Prostate gland (tissue), 2 donors: ENCODE results near the gene PTK7. TPM values are rescaled to one million over a fixed set of nuclear protein-coding genes. Genes with fewer than 3 reads are reported as not detected.
"Not testable (repeated sequence)": the region's sequence is repeated elsewhere in the genome, so short reads cannot be mapped to it uniquely, and the experiment has no call there.

Experiments
- DNase-seq: peaks from one replicate; pipeline ENCODE4 v3.0.0-alpha.2; 2019; ENCODE audit warnings: low spot score
- H3K27ac ChIP-seq, 2 donors: fragments of 200-600 bp; sonication (generic); 2 replicates each; pipeline ENCODE4 v1.5.1; 2017 to 2019
- H3K27me3 ChIP-seq: fragments of 200-600 bp; sonication (generic); replicated peaks from 2 replicates; pipeline ENCODE4 v1.5.1; 2019; ENCODE audit not compliant: insufficient read depth
- H3K36me3 ChIP-seq, 2 donors: fragments of 200-600 bp; sonication (generic); 1 replicate in 1 of 2; 2 replicates in 1 of 2; pipeline versions ENCODE4 v1.5.1 to v1.8.1; 2017 to 2019
- H3K4me1 ChIP-seq: fragments of 200-600 bp; sonication (generic); replicated peaks from 2 replicates; pipeline ENCODE4 v1.5.1; 2019
- H3K4me3 ChIP-seq, 2 donors: fragments of 200-600 bp; sonication (generic); 2 replicates each; pipeline ENCODE4 v1.5.1; 2017 to 2019
- H3K9me3 ChIP-seq: fragments of 200-600 bp; sonication (generic); 2 replicates; pipeline ENCODE4 v1.5.1; 2017
- POLR2A ChIP-seq: fragments of 450-650 bp; IDR thresholded peaks from one replicate; pipeline ENCODE4 v1.6.1; 2016; ENCODE audit warnings: antibody characterized with exemption, mild to moderate bottlenecking
- POLR2AphosphoS5 ChIP-seq: sonication (generic); formaldehyde crosslinking; IDR thresholded peaks from one replicate; pipeline ENCODE4 v1.6.1; 2017; ENCODE audit warnings: antibody characterized with exemption
- WGBS: methylation state at CpG from one replicate; pipeline ENCODE4 v1.1.5; 2018; 5-methylcytosine and 5-hydroxymethylcytosine counted together
- intact Hi-C: fragments of 100-400 bp; cut with DNase I; formaldehyde crosslinking; loops from one replicate; pipeline ENCODE4 v1.14.2; 2022
- total RNA-seq, 2 donors: library from RNA; depleted of rRNA; stranded (reverse); fragments of >200 nt; gene quantifications; one replicate each; pipeline ENCODE4 v1.1.0, GENCODE V29; 2016
- TF ChIP-seq, protein P1 (sequence below), 4 experiments: fragments of 200-600 bp in 2 of 4; fragments of 450-650 bp in 2 of 4; sonication (generic) in 2 of 4; IDR thresholded peaks; 1 replicate in 3 of 4; 2 replicates in 1 of 4; pipeline ENCODE4 v1.5.1; 2016 to 2019; ENCODE audit warnings: antibody characterized with exemption in 4 of 4, mild to moderate bottlenecking in 2 of 4, moderate library complexity in 2 of 4

Gene PTK7
- total RNA-seq, 2 donors from 2014 or later: 83.3 to 85.2 TPM

DNA sequence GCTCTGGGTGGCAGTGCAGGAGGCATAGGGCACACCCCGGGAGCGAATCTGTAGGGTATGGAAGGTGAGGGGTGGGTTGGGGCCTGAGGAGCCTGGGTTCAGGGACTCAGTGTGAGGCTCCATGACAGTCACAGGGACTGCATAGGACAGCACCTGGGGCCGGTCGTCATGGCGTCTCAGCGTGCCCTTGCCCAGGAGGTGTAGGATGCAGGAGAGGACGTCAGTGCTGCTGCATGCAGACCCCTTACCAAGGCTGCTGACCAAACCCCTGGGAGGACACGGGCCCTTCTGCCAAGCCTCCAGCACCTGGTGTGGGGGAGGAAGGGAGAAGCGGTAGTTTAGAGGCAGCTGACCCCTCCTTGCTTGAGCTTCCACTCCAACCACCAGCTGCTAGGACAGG lies 38.4 kb upstream of the PTK7 start:
- intact Hi-C loops: no loop called here
- no peak for DNase-seq
- no peak overlapping the region for H3K27ac ChIP-seq
- H3K27me3 ChIP-seq: no peaks in the 10 kb centered on the region
- H3K4me1 ChIP-seq: no peaks in the 10 kb centered on the region
- H3K9me3 ChIP-seq: no peaks in the 10 kb centered on the region
- H3K4me3 ChIP-seq: no peak overlapping the region
- H3K36me3 ChIP-seq: peaks cover 6% of the 10 kb centered on the region in 2 donors
- TF ChIP-seq POLR2A: no peak
- TF ChIP-seq POLR2AphosphoS5: no peak
- TF ChIP-seq, protein P1, sequence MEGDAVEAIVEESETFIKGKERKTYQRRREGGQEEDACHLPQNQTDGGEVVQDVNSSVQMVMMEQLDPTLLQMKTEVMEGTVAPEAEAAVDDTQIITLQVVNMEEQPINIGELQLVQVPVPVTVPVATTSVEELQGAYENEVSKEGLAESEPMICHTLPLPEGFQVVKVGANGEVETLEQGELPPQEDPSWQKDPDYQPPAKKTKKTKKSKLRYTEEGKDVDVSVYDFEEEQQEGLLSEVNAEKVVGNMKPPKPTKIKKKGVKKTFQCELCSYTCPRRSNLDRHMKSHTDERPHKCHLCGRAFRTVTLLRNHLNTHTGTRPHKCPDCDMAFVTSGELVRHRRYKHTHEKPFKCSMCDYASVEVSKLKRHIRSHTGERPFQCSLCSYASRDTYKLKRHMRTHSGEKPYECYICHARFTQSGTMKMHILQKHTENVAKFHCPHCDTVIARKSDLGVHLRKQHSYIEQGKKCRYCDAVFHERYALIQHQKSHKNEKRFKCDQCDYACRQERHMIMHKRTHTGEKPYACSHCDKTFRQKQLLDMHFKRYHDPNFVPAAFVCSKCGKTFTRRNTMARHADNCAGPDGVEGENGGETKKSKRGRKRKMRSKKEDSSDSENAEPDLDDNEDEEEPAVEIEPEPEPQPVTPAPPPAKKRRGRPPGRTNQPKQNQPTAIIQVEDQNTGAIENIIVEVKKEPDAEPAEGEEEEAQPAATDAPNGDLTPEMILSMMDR (IDR thresholded peaks at IDR 0.05): no peak
- 80% methylated on average over 7 of the region's 9 CpGs for WGBS

DNA sequence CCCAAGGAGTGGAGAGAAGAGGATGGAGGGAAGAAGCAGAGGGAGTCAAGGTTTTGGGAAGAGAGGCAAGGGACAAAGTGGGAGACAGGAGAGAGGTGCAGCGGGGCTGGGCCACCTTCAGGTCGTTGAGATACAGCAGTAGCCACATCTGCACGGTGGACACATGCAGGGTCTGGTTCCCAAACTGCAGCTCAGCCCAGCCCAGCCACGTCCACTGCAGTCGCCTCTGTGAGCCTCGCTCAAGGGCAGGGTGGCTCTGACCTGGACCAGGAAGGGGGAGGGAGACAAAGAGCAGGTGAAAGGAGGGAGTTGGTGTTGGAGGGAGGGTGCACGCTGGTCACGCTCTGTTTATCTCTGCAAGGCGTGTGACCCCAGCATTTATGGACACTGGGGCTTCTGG lies 37.4 kb upstream of the PTK7 start:
- Histone ChIP-seq H3K36me3 (peaks cover 7 to 14% of the 10 kb centered on the region in 2 donors), H3K9me3 (no peaks in the 10 kb centered on the region), H3K4me3 (no peak overlapping the region), H3K27me3 (no peaks in the 10 kb centered on the region), H3K27ac (no peak overlapping the region), H3K4me1 (no peaks in the 10 kb centered on the region)
- no peak for DNase-seq
- intact Hi-C loops: no loop called here
- WGBS: 83% methylated on average over 9 of the region's 9 CpGs
- no peak for TF ChIP-seq POLR2AphosphoS5
- no peak for TF ChIP-seq POLR2A
- TF ChIP-seq, protein P1 (IDR thresholded peaks at IDR 0.05): no peak

DNA sequence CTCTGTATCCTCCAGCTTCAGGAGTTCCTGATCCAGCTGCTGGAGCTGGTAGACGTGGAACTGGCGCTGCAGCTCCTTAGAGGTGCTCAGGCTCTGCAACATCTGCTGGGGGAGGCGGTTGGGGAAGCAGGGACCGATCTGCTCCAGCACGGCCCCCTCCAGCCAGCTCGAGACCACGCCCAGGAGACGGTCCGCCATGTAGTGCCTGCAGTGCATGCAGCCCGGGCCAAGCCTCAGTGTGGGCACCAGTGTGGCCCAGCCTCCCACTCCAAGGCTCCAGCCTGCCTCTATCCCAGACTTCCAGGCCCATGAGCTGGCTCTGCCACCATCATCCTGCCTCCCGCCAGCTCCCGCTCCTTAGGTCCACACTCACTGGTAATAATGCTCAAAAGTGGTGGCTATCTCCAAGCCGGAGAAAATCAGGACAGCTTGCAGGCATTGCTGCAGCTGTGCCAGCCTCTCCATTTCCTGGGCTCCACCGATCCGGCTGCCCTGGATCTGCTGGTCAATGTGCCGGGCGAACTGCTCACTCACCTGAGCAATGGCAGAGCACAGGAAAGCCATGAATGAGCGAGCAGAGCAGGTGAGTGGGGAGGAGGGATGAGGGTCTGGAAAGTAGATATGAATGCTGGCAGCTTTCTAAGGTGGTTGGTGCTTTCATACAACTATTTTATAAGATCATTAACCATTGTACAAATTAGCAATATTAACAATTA lies 35.4 kb upstream of the PTK7 start:
- 95% methylated on average over 18 of the region's 18 CpGs for WGBS
- Histone ChIP-seq H3K36me3 (peaks cover 7 to 14% of the 10 kb centered on the region in 2 donors), H3K27me3 (no peaks in the 10 kb centered on the region), H3K4me3 (no peak overlapping the region), H3K27ac (no peak overlapping the region), H3K4me1 (no peaks in the 10 kb centered on the region), H3K9me3 (no peaks in the 10 kb centered on the region)
- TF ChIP-seq POLR2AphosphoS5 (no peak), POLR2A (no peak)
- TF ChIP-seq, protein P1 (IDR thresholded peaks at IDR 0.05): no peak
- intact Hi-C loops: no loop called here
- DNase-seq: no peak

DNA sequence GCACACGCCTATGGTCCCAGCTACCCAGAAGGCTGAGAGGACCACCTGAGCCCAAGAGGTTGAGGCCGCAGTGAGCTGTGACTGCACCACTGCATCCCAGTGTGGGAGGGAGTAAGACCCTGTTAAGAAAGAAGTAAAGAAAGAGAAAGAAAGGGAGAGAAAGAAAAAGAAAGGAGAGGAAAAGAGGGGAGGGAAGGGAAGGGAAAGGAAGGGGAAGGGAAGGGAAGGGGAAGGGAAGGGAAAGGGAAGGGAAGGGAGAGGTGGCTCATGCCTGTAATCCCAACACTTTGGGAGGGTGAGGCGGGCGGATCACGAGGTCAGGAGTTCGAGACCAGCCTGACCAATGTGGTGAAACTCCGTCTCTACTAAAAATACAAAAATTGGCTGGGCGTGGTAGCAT lies 34.6 kb upstream of the PTK7 start:
- H3K4me1 ChIP-seq, H3K9me3 ChIP-seq, intact Hi-C loops, H3K27me3 ChIP-seq, H3K27ac ChIP-seq, H3K4me3 ChIP-seq, DNase-seq: not testable (repeated sequence)
- WGBS: 94% methylated on average over 8 of the region's 8 CpGs
- H3K36me3 ChIP-seq: peaks cover 7 to 14% of the 10 kb centered on the region in 2 donors

DNA sequence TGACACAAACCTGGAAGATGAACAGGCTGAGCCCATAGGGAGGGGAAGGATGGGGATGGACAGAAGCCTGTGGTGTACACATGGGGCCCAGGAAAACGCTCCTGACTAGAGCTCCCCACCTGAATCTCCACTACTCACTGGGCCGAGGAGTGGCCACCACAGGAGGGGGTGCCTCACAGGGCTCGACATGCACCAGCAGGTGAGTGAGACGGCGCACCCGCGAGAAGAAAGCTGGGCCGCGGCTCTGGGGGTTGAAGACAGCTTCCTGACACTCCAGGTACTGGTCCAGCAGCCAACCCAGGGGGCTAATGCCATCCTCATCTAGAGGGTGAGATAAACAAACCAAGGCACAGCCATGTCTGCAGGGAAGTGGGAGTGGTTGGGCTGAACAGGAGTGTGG lies 32.8 kb upstream of the PTK7 start:
- H3K4me3 ChIP-seq: no peak overlapping the region

More for the DNA sequence above, 32.8 kb upstream of the PTK7 start:
- intact Hi-C loops: no loop called here
- no peaks in the 10 kb centered on the region for H3K9me3 ChIP-seq
- 83% methylated on average over 9 of the region's 9 CpGs for WGBS
- no peak for DNase-seq
- TF ChIP-seq POLR2AphosphoS5 (no peak), POLR2A (no peak)
- TF ChIP-seq, protein P1 (IDR thresholded peaks at IDR 0.05): no peak
- H3K4me1 ChIP-seq: no peaks in the 10 kb centered on the region
- H3K27ac ChIP-seq: no peak overlapping the region
- no peaks in the 10 kb centered on the region for H3K27me3 ChIP-seq
- peaks cover 7 to 14% of the 10 kb centered on the region in 2 donors for H3K36me3 ChIP-seq
